ENCODE data around the gene EMC9.

EMC9 gene

GRCh38 chr14:24130717-24131548 lies 10.5 kb downstream of the EMC9 start:
- no peak for DNase-seq

- DNase-seq: no peak
These were observed 11.0 kb downstream of the EMC9 start, which contains the start of gene FITM1 for GRCh38 chr14:24130380-24130716. TSS of gene FITM1 (plus strand) at chr14:24130659. CDS start at chr14:24131564, 905 bp downstream.

GRCh38 chr14:24129410-24129998 lies 11.9 kb downstream of the EMC9 start:
- no peak for DNase-seq

GRCh38 chr14:24127673-24128072 lies 13.7 kb downstream of the EMC9 start:
- no peak for DNase-seq

- no peak for DNase-seq
These were observed 14.5 kb downstream of the EMC9 start for GRCh38 chr14:24126939-24127338.

GRCh38 chr14:24123424-24124417 lies 17.7 kb downstream of the EMC9 start:
- no peak for DNase-seq

- no peak for DNase-seq
These were observed 18.5 kb downstream of the EMC9 start for GRCh38 chr14:24122898-24123297.

GRCh38 chr14:24122416-24122815 lies 19.0 kb downstream of the EMC9 start:
- DNase-seq: no peak

- DNase-seq: no peak
These were observed 20.2 kb downstream of the EMC9 start for GRCh38 chr14:24121210-24121609.

- DNase-seq: no peak
These were observed 21.7 kb downstream of the EMC9 start for GRCh38 chr14:24119691-24120090.

GRCh38 chr14:24117179-24117578 lies 24.2 kb downstream of the EMC9 start:
- no peak for DNase-seq

GRCh38 chr14:24116128-24116814 lies 25.1 kb downstream of the EMC9 start:
- DNase-seq: no peak

GRCh38 chr14:24115422-24116127 lies 25.8 kb downstream of the EMC9 start:
- DNase-seq: no peak

GRCh38 chr14:24114532-24115421 lies 26.6 kb downstream of the EMC9 start, which contains the start of the genes DCAF11 and NRL:
TSS of gene DCAF11 (plus strand) at chr14:24114777. CDS start at chr14:24115595, 818 bp downstream.
TSS of gene NRL (minus strand) at chr14:24114949. CDS start at chr14:24082848, 32,101 bp downstream.
- DNase-seq: peak; percentile 97

GRCh38 chr14:24113801-24114531 lies 27.4 kb downstream of the EMC9 start:
- peak; percentile 89 for DNase-seq

GRCh38 chr14:24113379-24113800 lies 28.0 kb downstream of the EMC9 start:
- DNase-seq: no peak

- DNase-seq: no peak
These were observed 30.9 kb downstream of the EMC9 start for GRCh38 chr14:24110523-24110922.

GRCh38 chr14:24110060-24110459 lies 31.3 kb downstream of the EMC9 start:
- no peak for DNase-seq

GRCh38 chr14:24108336-24108874 lies 33.0 kb downstream of the EMC9 start:
- no peak for DNase-seq

Data from NCI-H2029 treated with DMSO at 0.1 percent for 48 hours (cell line).